GM19455 (cell line): Measurements from ENCODE around the gene GMCL1.

ENCODE experiments used
- ATAC-seq: cut with Tn5 transposase; IDR thresholded peaks from one replicate; pipeline ENCODE4 v1.9.1; 2021; ENCODE audit not compliant: unreplicated experiment

GMCL1 gene

GRCh38 chr2:69917852-69918251, 88.4 kb downstream of the GMCL1 start:
- ATAC-seq, result no peak

- ATAC-seq, result no peak
These were observed 88.9 kb downstream of the GMCL1 start for GRCh38 chr2:69918401-69918800.

- no peak for ATAC-seq
These were observed 93.7 kb downstream of the GMCL1 start for GRCh38 chr2:69923116-69923515.

GRCh38 chr2:69926849-69927515, 97.5 kb downstream of the GMCL1 start:
- no peak for ATAC-seq
